Tibial artery (tissue), 4 donors: Measurements from ENCODE around the gene PCSK5.

Source experiments
- DNase-seq, 2 donors: peaks; one replicate each; pipeline ENCODE4 v3.0.0-alpha.2; 2019
- H3K27ac ChIP-seq, 2 donors: fragments of 200-600 bp; sonication (generic) in 1 of 2; 1 replicate in 1 of 2; 2 replicates in 1 of 2; pipeline ENCODE4 v1.5.1; 2018 to 2019; ENCODE audit warnings: mild to moderate bottlenecking in 1 of 2
- H3K27me3 ChIP-seq, 2 donors: fragments of 200-600 bp; sonication (generic) in 1 of 2; one replicate each; pipeline versions ENCODE4 v1.5.1 to v1.6.0; 2016 to 2019
- H3K36me3 ChIP-seq, 3 donors: fragments of 200-600 bp; sonication (generic) in 2 of 3; one replicate each; pipeline ENCODE4 v1.5.1; 2016 to 2019; ENCODE audit warnings: mild to moderate bottlenecking in 2 of 3
- H3K4me1 ChIP-seq, 4 donors: fragments of 200-600 bp; sonication (generic) in 2 of 4; 1 replicate in 3 of 4; 2 replicates in 1 of 4; pipeline ENCODE4 v1.5.1; 2016 to 2019
- H3K4me3 ChIP-seq, 2 donors: fragments of 200-600 bp; sonication (generic) in 1 of 2; 1 replicate in 1 of 2; 2 replicates in 1 of 2; pipeline ENCODE4 v1.5.1; 2018 to 2019; ENCODE audit warnings: mild to moderate bottlenecking in 2 of 2
- H3K9me3 ChIP-seq, 3 donors: fragments of 200-600 bp; sonication (generic) in 1 of 3; one replicate each; pipeline ENCODE4 v1.5.1; 2016 to 2019
- CTCF ChIP-seq, 2 experiments: fragments of 200-600 bp in 1 of 2; fragments of 450-650 bp in 1 of 2; IDR thresholded peaks; one replicate each; pipeline ENCODE4 v1.5.1; 2017 to 2019; ENCODE audit warnings: antibody characterized with exemption in 2 of 2, mild to moderate bottlenecking in 1 of 2, moderate library complexity in 1 of 2
- intact Hi-C: fragments of 100-400 bp; cut with DNase I; formaldehyde crosslinking; loops from one replicate; pipeline ENCODE4 v1.15.0; 2023; ENCODE audit warnings: low total_unique reads

The PCSK5 gene

GRCh38 chr9:75889977-75890471 is 449 bp upstream of the PCSK5 start:
- TF ChIP-seq CTCF (IDR thresholded peaks at IDR 0.05): no peak
- Histone ChIP-seq H3K36me3 (no peaks in the 10 kb centered on the region), H3K9me3 (no peaks in the 10 kb centered on the region), H3K27ac (peak overlapping the region; percentile 90 to 91), H3K27me3 (no peaks in the 10 kb centered on the region), H3K4me1 (peaks cover 0 to 31% (median 13%) of the 10 kb centered on the region in 4 donors), H3K4me3 (peak overlapping the region; percentile 74 to 76)
- peak; percentile 75 to 78 for DNase-seq
- intact Hi-C loops: no loop called here

DNA sequence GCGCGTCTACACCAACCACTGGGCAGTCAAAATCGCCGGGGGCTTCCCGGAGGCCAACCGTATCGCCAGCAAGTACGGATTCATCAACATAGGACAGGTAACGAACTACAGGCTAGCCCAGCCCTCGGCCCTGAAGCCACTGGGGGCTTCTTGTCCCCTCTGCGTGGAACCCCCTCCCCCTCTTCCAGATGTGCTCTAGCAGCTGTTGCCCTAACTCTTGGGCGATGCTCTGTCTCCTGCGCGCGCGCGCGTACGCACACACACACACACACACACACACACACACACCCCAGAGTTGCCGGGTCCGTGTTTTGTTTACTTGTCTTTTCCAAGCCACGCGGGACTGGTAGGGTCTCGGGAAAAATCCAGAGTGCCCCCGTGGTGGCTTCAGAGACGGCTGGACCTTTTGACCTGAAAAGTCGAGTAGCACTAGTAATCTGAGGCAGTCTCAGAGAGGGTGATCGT is 836 bp downstream of the PCSK5 start:
- H3K4me1 ChIP-seq: peaks cover 0 to 40% (median 14%) of the 10 kb centered on the region in 4 donors
- no peak for TF ChIP-seq CTCF (IDR thresholded peaks at IDR 0.05)
- H3K27ac ChIP-seq: peak overlapping the region; percentile 90 to 91
- peak overlapping the region; percentile 74 to 76 for H3K4me3 ChIP-seq
- H3K9me3 ChIP-seq: no peaks in the 10 kb centered on the region
- peak; percentile 63 to 73 for DNase-seq
- no peaks in the 10 kb centered on the region for H3K36me3 ChIP-seq
- intact Hi-C loops: no loop called here
- H3K27me3 ChIP-seq: no peaks in the 10 kb centered on the region

GRCh38 chr9:75891771-75892215 is 1.3 kb downstream of the PCSK5 start:
- intact Hi-C loops: no loop called here

GRCh38 chr9:75892216-75892911 is 1.9 kb downstream of the PCSK5 start:
- TF ChIP-seq CTCF (IDR thresholded peaks at IDR 0.05): no peak
- DNase-seq: peak; percentile 43 to 81
- Histone ChIP-seq H3K4me3 (peak overlapping the region; percentile 74 to 76), H3K27me3 (no peaks in the 10 kb centered on the region), H3K4me1 (peaks cover 0 to 48% (median 15%) of the 10 kb centered on the region in 4 donors), H3K36me3 (no peaks in the 10 kb centered on the region), H3K27ac (peak overlapping the region; percentile 90 to 91), H3K9me3 (no peaks in the 10 kb centered on the region)
- intact Hi-C loops: no loop called here

More at GRCh38 chr9:75891771-75892215, 1.3 kb downstream of the PCSK5 start:
- TF ChIP-seq CTCF (IDR thresholded peaks at IDR 0.05): no peak
- Histone ChIP-seq H3K27me3 (no peaks in the 10 kb centered on the region), H3K36me3 (no peaks in the 10 kb centered on the region), H3K4me3 (peak overlapping the region; percentile 74 to 76), H3K4me1 (peaks cover 0 to 44% (median 15%) of the 10 kb centered on the region in 4 donors), H3K27ac (peak overlapping the region; percentile 90 to 91), H3K9me3 (no peaks in the 10 kb centered on the region)
- DNase-seq: peak; percentile 23 to 73

GRCh38 chr9:75893106-75893505 is 2.6 kb downstream of the PCSK5 start:
- intact Hi-C loops: no loop called here
- no peak for DNase-seq
- Histone ChIP-seq H3K27ac (peak overlapping the region; percentile 90 to 91), H3K27me3 (no peaks in the 10 kb centered on the region), H3K4me1 (peaks cover 0 to 48% (median 15%) of the 10 kb centered on the region in 4 donors), H3K9me3 (no peaks in the 10 kb centered on the region), H3K4me3 (peak overlapping the region; percentile 74 to 76), H3K36me3 (no peaks in the 10 kb centered on the region)
- no peak for TF ChIP-seq CTCF (IDR thresholded peaks at IDR 0.05)
